A549 treated with ZK216348 at 1 μM for 4 hours (cell line): ENCODE data around the gene PALM2AKAP2. TPM values are rescaled to one million over a fixed set of nuclear protein-coding genes. Genes with fewer than 3 reads are reported as not detected.

ENCODE experiments used
- total RNA-seq: library from RNA; stranded (reverse); fragments of 200-300 nt; extraction: Qiagen RNA extraction; gene quantifications from 5 replicates; pipeline ENCODE4 v1.2.3, GENCODE V29; 2022; ENCODE audit warnings: low read depth

PALM2AKAP2 gene
- total RNA-seq = 0.06 to 0.59 TPM (median 0.34 TPM) in 5 replicates

DNA sequence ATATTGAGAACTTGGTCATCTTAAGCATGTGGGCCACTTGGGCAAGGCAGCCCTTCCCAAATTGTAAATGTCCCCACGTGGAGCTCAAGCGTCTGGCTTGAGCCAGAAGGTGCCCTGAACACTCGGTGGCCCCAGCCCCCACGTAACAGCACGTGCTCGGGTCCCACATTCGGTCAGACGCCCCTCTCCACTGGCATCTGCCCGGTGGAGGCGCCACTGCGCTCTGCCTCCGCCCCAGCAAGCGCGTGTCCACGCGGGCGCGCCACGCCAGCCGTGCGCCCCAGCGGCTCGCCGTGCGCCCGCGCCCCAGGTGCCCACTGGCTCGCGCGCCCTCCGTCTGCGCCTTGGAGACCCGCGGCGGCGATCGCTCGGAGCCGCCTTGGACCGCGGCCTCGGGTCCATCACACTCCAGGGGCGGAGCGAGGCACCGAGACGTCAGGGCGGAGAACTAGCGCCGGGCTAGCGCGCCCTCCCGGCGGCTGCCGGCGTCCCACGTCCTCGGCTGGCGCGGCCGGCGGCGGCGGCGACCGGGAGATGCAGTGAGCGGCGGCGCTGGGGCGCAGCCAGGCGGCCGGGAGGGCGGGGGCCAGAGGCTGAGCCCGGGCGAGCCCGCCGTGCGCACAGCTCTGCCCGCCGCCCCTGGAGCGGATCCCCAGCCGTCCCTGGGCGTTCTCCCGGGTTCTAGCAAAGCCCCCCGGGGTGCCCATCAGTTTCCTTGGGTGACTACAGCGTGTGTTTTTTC, at the start of gene PALM2AKAP2:
PALM2AKAP2 (plus strand) TSS at position 488 of the 742 bp plus-strand sequence. CDS start 291 bp downstream, outside the sequence.

